DOHH2 (cell line): ENCODE data around the gene ADAMTS7.
"Not testable (repeated sequence)": the region's sequence is repeated elsewhere in the genome, so short reads cannot be mapped to it uniquely, and the experiment has no call there.

ENCODE experiments used
- CTCF ChIP-seq: fragments of 200-600 bp; sonication (generic); IDR thresholded peaks from one replicate; pipeline ENCODE4 v1.5.1; 2014; ENCODE audit warnings: antibody characterized with exemption, mild to moderate bottlenecking, low read depth, low read length; ENCODE audit not compliant: poor library complexity, severe bottlenecking
- EZH2phosphoT487 ChIP-seq: fragments of 200-600 bp; sonication (generic); IDR thresholded peaks from 2 replicates; pipeline ENCODE4 v1.6.1; 2017; ENCODE audit warnings: borderline replicate concordance, mild to moderate bottlenecking, antibody characterized with exemption, low read length, moderate library complexity, mixed read lengths

- TF ChIP-seq CTCF, EZH2phosphoT487: not testable (repeated sequence)
Observed at GRCh38 chr15:78781381-78781780, 29.9 kb downstream of the ADAMTS7 start.
